ES-I3 (cell line): ENCODE results near the gene TMEM134.

Experiments used
- H3K36me3 ChIP-seq: 2 replicates; pipeline ENCODE4 v1.6.1; 2013; ENCODE audit warnings: mild to moderate bottlenecking, low read length, control low read depth, moderate library complexity; ENCODE audit not compliant: insufficient read depth
- H3K4me1 ChIP-seq: 2 replicates; pipeline ENCODE4 v1.6.1; 2013; ENCODE audit warnings: mild to moderate bottlenecking, control low read depth, low read length; ENCODE audit not compliant: insufficient read depth
- H3K9ac ChIP-seq: 2 replicates; pipeline ENCODE4 v1.6.1; 2013; ENCODE audit warnings: low read depth, mild to moderate bottlenecking, low read length, moderate library complexity
- H3K9me3 ChIP-seq: 2 replicates; pipeline ENCODE4 v1.6.1; 2013; ENCODE audit warnings: mild to moderate bottlenecking, low read length, moderate library complexity; ENCODE audit not compliant: control insufficient read depth, insufficient read depth

TMEM134 gene

DNA sequence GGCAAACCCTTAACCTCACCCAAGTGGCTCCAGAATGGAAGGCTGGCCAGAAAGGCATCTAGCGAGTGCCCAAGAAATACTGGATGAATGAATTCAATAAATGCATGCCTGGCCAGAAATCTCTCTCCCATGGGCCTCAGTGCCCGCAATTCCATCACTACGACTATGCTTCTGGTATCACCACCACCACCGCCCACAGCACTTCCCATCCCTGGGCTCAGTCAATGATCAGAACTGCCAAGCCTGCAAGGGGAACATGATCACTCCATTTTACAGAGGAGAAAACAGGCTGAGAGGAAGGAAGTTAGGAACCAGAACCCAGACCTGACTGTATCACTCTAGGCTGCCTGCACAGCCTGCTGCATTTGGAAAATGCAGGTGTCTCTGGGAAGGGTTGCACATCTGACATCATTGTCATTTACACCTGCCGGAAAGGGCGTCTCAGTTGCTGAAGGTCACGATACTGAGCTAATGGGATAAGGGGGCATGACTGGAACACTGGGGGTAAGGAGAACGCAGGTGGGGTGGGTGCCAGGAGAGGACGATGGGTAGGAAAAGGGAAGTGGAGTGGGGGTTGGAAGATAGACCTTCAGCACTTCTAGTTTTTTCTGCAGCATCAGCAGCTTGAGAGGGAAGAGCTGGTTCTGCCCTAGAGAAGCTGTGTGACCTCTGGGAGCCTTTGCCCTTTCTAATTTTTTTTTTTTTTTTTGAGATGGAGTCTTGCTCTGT lies 19.8 kb downstream of the TMEM134 start:
- no peaks in the 10 kb centered on the region for H3K4me1 ChIP-seq
- H3K36me3 ChIP-seq, result no peaks in the 10 kb centered on the region
- no peaks in the 10 kb centered on the region for H3K9me3 ChIP-seq
- no peak overlapping the region for H3K9ac ChIP-seq

DNA sequence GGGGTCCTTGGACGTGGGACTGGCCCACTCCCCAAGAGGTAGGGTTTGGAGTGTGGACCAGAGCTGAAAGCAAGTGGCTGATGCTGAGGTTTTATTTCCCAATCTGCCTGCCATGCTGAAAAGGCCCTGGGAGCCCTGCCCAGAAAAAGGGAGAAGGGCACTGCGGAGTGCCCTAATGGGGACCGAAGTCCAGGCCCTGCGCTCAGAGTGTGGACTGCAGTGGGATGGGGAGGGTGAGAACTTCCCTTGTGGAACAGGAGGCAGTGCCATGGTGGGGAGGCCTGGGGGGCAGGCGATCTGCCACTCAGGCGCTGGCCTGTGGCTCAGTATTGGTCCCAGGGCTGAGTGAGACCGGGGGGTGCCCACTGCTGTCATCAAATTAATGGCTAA lies 20.8 kb downstream of the TMEM134 start:
- no peaks in the 10 kb centered on the region for H3K36me3 ChIP-seq
- H3K9me3 ChIP-seq, result no peaks in the 10 kb centered on the region
- no peak overlapping the region for H3K9ac ChIP-seq
- H3K4me1 ChIP-seq, result no peaks in the 10 kb centered on the region

DNA sequence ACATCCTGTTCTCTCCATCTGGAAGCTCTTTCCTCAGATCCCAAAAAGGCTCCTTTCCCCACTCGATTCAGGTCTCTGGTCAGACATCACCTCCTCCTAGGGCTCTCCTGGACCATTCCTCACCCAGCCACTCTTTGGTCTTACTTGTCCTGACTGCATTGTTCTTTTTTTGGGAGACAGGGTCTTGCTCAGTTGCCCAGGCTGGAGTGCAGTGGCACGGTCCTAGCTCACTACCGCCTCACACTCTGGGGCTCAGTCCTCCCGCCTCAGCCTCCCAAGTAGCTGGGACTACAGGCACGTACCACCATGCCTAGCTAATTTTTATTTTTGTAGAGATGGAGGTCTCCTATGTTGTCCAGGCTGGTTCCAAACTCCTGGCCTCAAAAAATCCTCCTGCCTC lies 23.5 kb downstream of the TMEM134 start:
- H3K9me3 ChIP-seq, result no peaks in the 10 kb centered on the region
- 0 out of 2 replicates have a peak, but pooled peaks cover 3% of the 10 kb centered on the region for H3K36me3 ChIP-seq
- H3K4me1 ChIP-seq, result no peaks in the 10 kb centered on the region
- H3K9ac ChIP-seq, result no peak overlapping the region

DNA sequence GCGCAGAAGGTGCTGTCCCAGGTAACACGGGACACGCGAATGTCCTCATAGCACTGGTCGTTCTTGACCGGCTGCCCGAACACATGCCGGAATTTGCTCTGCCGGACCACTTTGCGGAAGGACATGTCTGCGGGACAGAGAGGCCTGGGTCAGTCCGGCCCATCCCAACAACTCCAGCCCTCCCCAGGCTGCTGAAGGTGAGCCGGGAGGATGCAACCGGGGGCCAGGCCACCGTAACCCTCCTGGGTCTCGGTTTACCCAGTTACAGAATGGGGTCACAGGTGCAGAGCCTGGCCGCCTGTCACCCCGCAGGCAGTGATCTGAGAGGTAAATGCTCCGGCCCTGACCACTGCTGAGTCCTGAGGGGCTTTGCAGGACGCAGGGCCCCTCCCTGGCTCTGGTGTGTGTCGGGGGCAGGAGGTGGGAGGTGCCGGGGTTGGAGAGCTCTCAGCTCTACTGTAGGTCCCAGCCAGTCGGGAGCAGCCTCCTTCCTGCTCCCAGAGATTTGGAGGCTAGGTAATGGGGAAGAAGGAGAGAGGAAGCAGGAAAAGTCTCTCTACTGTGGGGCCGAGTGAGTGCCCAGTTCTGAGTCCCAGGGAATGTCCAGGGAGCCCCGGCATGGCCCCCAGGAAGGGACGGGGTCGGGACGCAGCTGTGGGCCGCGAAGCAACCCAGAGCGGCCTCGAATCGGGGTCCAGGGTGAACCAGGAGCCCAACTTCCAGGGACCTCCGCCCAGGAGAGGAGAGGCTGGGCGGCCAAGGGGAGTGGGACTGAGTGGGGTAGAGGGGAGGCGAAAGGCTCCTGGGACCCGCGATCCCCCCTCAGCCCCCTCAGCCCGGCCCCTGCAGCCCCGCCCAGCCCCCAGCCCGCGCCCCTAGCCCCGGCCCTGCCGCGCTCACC lies 26.3 kb downstream of the TMEM134 start:
- Histone ChIP-seq H3K9me3 (no peaks in the 10 kb centered on the region), H3K36me3 (0 out of 2 replicates have a peak, but pooled peaks cover 5% of the 10 kb centered on the region), H3K9ac (peak overlapping the region; percentile 83), H3K4me1 (peaks cover 3% of the 10 kb centered on the region; the same call in 1 of the 2 replicates)

DNA sequence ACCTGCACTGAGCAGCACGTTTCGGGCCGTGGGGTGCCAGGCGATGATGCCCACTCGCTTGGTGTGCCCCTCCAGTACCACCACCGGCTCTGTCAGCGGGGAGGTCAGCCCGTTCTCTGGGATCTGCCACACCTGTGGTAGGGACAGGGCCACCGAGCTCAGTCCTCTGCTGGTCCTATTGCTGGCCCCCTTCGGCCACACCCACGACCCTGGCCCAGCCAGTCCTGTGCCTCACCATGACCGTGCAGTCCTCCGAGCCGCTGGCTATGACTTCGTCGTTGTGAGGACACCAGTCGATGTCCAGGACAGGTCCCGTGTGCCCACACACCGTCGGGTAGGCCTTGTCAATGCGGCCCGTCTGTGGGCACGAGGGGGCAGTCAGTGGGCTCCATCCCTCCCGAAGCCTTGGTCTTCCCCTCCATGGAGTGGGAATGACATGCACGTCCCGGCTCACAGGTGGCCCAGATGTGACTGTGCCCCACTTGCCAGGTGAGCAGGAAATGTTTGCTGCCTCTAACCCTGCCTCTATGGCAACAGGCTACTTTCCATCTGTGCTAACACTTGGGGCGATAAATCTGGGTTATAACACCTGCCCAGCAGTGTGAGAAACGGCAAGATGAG lies 27.2 kb downstream of the TMEM134 start:
- 0 out of 2 replicates have a peak, but pooled peaks cover 7% of the 10 kb centered on the region for H3K36me3 ChIP-seq
- no peaks in the 10 kb centered on the region for H3K9me3 ChIP-seq
- H3K9ac ChIP-seq, result no peak overlapping the region

DNA sequence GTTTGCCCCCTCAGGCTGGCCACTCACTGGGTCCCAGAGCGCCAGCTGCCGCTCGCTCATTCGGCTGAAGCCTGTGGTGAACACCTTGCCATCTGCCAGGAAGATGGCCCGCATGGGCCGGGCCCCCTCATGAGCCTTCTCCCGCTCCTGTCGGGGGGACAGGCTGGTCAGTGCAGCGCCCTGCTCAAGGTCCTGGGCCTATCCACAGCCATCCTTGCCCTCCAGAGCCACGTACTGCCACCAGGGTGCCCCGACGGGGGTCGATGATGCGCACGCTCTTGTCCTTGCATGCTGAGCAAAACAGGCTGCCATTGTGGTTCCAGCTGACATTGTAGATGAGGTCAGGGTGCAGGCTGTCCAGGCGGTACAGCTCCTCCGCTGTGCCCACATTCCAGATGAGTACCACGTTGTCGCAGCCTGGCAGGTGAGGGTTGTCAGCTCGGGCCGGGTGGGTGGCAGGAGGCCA lies 27.9 kb downstream of the TMEM134 start:
- Histone ChIP-seq H3K36me3 (0 out of 2 replicates have a peak, but pooled peaks cover 7% of the 10 kb centered on the region), H3K4me1 (peaks cover 15% of the 10 kb centered on the region; the same call in 1 of the 2 replicates), H3K9me3 (no peaks in the 10 kb centered on the region), H3K9ac (no peak overlapping the region)

More for the DNA sequence above, 27.2 kb downstream of the TMEM134 start:
- H3K4me1 ChIP-seq, result peaks cover 10% of the 10 kb centered on the region; the same call in 1 of the 2 replicates

DNA sequence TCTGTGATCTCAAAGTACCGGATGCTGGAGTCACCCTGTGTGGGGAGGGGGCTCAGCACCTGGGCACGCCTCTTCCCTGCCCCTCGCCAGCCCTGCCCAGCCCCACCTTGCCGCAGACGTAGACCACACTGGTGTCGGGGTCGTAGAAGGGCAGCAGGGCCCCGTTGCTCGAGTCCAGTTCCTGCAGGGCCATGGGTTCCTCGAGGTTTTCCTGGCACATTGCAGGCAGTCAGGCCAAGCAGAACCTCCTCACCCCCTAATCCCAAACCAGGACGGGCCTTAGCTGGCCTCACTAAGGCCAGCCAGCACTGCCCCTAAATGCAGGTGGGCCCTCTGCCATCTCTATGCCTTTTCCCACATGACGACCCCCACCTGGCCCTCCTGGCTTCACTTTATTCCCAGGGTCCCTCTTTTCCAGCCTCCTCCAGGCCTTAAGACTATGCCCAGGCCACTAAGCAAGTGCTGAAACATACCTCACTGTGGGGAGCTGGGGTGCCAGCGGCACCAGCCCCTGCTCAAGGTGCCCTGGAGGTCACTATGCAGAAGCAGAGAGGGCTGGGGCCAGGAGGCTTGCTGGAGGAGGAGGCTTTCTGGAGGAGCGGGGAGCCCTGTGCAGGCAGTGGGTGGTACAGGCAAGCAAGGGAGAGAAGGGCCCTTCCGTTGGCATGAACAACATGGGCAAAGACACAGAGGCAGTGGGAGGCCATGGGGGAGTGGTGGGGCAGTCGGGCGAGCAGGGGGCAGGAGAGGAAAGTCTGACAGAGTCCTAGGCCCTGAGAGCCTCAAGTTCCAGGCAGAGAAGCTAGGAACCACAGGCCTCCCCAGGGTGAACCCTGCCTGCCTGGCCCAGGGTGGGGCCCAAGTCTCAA lies 28.6 kb downstream of the TMEM134 start:
- H3K4me1 ChIP-seq, result peaks cover 17% of the 10 kb centered on the region; the same call in 1 of the 2 replicates
- 0 out of 2 replicates have a peak, but pooled peaks cover 7% of the 10 kb centered on the region for H3K36me3 ChIP-seq
- H3K9me3 ChIP-seq, result no peaks in the 10 kb centered on the region
- no peak overlapping the region for H3K9ac ChIP-seq

DNA sequence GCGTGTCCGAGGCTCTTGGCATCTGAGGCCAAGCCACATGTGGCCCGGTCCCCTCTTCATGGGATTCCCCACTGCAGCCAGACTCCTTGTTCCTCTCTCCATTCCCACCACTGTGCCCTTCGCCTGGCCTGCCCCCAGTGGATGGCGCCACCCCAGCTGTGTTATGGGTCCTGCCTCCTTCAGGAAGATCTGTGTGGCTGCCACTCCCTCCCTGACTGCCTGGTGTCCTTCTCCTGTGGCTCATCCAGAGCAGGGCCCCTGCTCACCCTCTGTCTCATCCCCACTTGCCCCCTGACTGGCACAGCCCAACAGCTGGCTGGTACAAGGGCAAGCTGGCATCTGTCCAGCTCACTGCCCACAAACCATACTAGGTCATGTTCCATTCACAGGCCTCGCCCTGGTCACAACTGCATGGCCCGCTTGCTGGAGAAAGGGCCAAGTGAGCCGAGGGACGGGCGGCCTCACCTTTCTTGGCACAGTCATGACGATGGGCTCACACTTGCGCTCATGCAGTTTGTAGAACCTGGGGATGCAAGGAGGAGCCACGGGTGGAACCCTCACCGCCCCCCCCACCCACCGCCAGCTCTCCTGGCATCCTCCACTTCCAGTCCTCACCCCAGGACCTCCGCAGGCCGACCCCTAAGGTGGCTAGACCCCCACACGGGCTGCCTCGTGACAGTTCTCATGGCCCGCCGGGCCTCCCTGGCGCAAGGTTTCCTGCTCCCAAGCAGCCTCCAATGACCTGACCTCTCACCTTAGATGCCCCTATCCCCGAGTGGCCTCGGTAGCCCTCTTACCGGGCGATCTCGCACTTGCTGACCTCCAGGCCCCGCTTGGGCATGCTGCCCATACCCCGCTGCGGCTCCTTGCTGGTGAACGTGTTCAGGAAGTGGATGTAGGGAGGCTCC lies 29.5 kb downstream of the TMEM134 start:
- H3K36me3 ChIP-seq, result 0 out of 2 replicates have a peak, but pooled peaks cover 7% of the 10 kb centered on the region
- peaks cover 17% of the 10 kb centered on the region; the same call in 1 of the 2 replicates for H3K4me1 ChIP-seq
- no peaks in the 10 kb centered on the region for H3K9me3 ChIP-seq
- no peak overlapping the region for H3K9ac ChIP-seq

DNA sequence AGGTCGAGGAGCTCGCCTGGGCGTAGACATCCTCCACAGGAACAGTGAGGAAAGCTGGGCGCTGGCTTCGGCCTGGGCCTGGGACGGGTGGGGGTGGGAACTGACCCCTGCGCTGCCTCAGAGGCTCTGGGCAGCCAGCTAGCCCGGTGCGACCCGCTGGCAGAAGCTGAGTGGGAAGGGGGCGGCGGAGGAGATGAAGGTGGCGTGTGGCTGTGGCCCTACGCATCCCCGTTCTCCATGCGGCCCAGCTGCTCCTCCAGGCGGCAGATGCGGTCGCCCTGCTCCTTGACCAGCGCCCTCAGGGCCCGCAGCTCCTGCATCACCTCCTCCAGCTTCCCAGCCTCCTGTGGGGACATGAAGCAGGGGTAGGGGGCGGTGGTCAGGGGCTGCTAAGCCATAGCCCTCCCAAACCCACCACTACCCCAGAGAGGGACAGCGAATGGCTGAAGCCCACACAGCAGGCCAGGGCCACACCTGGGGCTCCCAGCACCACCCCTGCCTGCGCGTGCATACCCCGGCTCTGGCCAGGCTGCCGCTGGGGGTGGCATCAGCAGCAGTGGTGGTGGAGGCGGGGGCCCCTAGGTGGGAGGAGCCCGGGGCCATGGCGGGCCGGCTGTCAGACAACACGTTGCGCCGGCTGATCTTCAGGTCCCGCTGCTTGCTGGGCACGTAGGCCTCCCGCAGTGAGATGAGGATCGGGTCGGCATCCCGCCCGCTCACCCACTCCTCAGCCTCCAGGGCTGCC lies 30.7 kb downstream of the TMEM134 start:
- no peak overlapping the region for H3K9ac ChIP-seq
- no peaks in the 10 kb centered on the region for H3K9me3 ChIP-seq
- 0 out of 2 replicates have a peak, but pooled peaks cover 7% of the 10 kb centered on the region for H3K36me3 ChIP-seq
- H3K4me1 ChIP-seq, result peaks cover 17% of the 10 kb centered on the region; the same call in 1 of the 2 replicates

DNA sequence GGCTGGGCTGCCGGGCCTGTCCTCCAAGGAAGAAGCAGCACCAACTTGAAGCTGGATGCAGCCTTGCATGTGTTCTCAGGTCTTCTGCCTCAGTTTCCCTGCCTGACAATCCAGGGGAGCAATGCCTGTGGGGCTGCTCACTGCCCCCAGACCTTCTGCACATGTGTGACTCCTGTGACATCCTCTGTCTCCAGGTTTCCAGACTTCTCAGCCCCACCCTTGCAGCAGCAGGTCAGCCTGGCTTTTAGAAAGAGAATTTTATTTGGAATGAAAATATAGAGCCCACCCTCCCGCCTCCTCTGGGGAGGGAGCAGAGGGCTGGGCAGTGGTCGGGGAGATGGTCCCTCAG lies 31.3 kb downstream of the TMEM134 start:
- Histone ChIP-seq H3K9me3 (no peaks in the 10 kb centered on the region), H3K36me3 (0 out of 2 replicates have a peak, but pooled peaks cover 7% of the 10 kb centered on the region), H3K9ac (no peak overlapping the region), H3K4me1 (peaks cover 17% of the 10 kb centered on the region; the same call in 1 of the 2 replicates)

DNA sequence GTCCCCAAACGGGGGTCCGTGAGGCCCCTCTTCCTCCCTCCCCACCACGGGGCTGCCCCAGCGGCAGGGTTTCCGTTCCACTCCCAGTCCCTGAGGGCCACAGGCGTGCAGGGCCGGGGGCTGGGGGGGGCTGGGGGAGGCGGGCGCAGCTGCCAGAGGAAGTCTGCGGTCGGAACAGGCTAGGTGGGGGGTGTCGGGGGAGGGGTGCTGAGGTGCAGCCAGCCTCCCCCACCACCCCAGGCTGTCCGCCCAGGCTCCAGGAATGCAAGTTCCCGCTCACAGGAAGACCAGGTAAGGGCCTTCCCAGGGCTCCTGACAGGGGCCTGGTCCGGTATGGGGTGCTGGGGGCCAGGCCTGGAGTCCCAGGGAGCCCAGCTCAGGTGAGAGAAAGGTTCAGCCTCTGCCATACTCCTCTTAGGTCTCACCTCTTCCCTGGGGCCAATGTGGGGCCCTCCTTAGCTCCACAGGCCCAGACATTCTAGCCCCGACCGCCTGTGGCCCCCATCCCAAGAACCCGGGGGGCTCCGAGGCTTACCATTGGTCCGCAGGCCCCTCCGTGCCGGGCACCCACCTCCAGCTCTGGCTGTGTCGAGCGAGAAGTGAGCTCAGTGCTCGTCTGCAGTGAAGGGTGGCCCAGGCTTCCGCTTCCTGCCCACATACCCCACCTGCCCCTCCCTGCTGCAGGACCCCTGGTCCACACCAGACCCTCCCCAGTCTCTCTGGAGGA lies 31.8 kb downstream of the TMEM134 start, which contains the start of gene PTPRCAP:
Gene PTPRCAP, minus strand, starts transcription at position 601 of the 727 bp plus-strand sequence. Its CDS starts 63 bp downstream, at position 538.
- Histone ChIP-seq H3K9ac (no peak within 1 kb of the TSS), H3K9me3 (no peaks in the 10 kb centered on the region), H3K4me1 (peaks cover 17% of the 10 kb centered on the region; the same call in 1 of the 2 replicates), H3K36me3 (0 out of 2 replicates have a peak, but pooled peaks cover 7% of the 10 kb centered on the region)
